HG03520 (cell line): ENCODE results near the gene KLC1.

Experiments
- ATAC-seq: cut with Tn5 transposase; IDR thresholded peaks from one replicate; pipeline ENCODE4 v1.9.1; 2021; ENCODE audit warnings: mild to moderate bottlenecking, moderate library complexity; ENCODE audit not compliant: unreplicated experiment

The KLC1 gene

DNA sequence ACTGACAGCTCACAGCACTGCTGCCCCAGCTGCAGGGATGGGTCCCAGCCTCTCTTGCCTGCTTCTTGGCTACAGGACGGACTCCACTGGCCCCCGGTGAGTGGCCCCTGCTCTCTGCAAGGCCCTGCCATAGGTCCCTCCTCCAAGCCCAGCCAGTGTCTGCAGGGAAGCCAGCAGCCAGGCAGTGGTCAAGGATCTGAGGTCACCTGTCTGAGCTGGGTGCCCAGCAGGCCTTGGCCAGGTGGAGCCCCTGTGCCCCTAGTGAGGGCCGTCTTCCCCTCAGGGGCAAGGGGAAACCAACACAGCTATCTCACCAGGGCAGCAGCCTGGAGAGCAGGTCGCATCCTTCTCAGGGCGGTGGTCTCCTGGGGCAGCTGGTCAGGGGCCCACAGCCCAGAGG lies 73.1 kb downstream of the KLC1 start:
- no peak for ATAC-seq

DNA sequence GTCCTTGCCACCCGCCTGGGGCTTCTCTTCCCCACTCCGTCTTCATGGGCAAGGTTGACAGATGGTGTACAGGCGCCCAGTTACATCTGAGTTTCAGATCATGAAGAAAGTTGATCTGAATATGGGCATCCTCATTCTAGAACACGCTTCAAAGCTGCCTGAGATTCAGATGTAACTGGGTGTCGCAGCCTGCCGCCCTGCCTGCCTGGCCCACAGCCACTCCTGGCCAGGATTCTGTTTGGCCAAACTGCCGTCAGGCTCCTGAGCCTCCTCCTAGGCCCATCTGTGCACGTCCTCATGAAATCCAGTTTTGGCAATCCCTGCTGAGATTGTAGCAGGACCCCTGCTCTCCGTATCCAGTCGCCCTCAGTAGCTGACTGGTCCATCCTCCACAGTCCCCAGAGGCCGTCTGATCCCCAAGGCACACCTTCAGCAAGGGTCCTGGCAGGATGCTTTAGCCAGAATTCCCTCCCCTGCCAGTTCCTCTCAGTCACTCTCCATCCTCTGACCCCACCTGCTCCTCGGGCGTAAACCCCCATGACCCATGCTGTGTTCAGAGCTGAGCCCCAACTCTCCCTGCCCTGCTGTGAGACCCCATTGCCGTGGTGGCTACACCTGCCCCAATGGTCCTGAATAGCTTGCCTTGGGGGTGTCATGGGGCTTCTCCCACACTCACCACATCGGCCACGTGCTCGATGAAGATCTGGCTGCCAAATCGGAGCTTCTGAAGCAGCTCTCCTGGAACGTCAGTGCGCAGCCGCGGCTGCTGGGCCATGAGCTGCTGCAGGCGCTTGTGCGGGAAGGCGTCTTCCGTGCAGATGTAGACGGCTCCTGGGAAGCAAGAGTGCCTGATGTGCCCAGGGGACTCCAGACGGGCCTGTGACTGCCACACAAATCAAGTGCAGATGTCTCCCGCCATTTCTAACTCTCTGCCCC lies 73.8 kb downstream of the KLC1 start:
- no peak for ATAC-seq

DNA sequence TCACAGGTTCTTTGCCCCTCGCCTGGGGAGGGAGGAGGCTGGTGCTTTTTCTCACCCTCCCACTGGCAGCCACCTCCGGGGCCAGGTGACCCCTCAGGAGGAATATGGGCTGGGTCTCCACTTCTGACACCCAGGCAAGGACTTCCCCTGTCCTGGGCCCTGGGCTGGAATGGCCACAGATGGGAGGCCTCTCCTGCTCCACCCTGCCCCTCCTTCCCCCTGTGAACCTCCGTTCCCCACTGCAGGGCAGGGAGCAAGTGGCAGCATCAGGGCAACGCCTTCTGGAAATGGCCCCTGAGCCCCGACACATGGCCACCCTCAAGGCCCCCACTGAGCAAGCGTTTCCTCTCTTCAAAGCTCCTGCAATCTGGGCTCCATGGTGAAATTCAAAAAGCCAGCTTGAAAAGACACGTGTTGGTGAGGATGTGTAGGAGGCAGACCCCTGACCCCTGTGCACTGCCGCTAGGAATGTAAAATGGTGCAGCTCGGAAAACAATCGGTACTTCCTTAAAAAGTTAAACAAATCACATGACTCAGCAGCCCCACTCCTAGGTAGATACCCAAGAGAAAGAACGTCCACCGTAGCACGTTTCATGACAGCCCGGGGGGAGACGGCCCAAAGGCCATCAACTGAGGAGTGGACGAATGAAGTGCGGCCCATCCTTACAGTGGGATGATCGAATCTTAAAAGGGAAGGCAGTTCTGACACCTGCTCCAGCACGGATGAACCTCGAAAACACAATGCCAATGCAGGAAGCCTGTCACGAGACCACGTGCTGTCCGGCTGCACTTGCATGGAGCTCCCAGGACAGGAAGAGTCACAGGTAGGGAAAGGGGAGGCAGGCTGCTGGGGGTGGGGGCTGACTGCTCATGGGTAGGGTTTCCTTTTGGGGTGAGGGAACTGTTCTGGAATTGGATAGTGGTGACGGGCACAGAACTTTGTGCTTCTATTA lies 74.7 kb downstream of the KLC1 start:
- no peak for ATAC-seq

DNA sequence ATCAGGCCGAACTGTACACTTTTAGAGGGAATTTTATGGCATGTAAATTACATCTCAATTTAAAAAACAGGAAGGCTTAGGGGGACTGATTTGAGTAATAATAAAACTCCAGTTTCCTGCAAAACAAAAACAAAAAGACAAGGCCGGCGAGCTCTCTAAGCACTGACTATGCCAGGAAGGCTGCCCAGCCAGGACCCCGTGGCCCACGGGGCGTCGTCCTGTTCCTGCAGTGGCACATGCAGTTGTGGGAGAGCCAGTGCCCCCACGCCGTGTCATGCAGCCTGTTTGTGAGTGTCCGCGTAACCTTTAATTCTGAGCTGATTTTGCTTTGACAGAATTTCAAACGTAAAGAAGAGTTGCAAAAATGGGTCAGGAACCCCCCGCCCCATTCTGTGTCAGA lies 75.7 kb downstream of the KLC1 start:
- ATAC-seq = no peak

DNA sequence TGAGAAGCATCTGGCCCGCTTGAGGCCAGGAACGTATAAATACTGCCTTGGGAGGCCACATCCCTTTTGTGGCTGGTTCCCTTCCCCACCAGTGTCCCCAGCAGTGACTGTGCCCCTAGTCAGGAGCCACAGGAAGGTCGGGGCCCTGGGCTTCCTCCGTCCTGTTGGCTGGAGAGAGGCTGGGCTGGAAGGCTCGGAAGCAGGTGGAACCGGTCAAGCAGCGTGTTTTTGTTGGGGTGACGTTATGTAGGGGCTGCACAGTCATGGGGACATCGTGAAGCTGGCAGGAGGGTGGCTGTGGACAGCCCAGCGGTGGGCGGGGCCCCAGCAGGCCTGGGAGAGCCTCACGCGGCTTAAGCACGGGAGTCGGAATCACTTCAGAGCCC lies 76.1 kb downstream of the KLC1 start:
- no peak for ATAC-seq

DNA sequence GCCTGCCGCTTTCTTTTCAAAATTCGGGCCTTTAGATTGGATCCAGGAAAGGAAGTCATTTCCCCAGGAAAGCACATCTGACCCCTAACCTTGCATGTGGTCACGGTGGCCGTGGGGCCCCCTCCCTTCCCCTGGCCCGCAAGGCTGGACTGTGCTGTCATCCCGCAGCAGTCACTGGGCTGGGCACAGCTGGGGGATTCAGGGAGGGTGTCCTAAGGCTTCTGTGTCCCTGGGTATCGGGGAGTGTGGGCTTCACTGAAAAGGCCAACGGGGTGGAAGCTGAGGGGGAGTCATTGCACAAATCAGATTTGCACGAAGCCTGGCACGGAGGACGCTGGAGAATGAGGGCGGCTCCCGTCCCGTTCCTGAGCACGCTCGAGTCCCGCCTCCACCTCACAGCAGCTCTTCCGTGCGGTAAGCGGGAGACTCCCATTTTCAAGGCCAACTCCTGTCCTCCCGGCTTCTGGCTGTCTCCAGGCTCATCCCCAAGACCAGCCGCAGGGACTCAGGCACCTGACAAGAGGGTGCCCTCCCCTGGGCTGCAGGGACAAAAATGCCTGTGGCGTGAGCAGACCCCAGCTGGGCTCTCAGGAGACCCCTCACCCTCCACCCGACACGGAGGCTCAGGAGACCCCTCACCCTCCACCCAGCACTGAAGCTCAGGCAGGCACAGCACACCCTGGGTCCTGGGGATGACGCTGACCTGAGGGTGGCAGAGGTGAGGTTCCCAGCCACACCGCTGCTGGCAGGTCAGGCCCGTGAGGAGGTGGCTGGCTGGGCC lies 76.7 kb downstream of the KLC1 start:
- ATAC-seq = no peak

DNA sequence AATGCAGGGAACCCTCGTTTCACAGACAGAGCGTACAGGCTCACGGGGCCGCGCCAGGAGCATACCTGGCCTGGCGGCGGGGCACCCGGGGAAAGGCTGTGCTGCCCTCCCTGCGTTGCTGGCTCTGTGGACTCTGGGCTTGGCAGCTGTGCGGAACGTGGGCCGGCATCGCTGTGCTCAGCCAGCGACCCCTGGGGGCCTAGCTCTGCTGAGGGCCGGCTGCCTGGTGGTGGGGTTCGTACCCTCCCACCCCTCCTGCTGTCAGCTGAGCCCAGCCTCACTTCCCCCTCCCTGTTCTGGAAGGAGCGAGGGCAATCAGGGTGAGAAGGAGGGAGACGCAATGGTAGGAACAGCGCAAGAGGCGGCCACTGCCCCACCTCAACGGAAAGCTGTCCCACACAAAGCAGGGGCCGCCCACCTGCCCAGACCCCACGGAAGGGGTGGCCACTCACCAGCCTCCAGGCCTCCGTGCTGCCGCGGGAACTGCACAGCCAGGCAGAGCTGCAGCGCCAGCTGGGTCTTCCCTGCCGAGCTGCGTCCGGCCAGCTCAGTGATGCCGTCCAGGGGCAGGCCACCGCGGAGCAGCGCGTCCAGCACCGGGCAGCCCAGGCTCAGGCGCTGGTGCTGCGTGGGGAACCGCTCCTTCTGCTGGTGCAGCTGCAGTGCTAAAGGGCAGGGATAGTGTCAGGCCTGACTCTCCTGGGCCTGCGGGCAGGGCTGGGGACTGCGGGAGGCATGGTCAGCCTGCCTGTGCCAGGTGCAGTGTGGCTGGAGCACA lies 77.7 kb downstream of the KLC1 start:
- no peak for ATAC-seq

DNA sequence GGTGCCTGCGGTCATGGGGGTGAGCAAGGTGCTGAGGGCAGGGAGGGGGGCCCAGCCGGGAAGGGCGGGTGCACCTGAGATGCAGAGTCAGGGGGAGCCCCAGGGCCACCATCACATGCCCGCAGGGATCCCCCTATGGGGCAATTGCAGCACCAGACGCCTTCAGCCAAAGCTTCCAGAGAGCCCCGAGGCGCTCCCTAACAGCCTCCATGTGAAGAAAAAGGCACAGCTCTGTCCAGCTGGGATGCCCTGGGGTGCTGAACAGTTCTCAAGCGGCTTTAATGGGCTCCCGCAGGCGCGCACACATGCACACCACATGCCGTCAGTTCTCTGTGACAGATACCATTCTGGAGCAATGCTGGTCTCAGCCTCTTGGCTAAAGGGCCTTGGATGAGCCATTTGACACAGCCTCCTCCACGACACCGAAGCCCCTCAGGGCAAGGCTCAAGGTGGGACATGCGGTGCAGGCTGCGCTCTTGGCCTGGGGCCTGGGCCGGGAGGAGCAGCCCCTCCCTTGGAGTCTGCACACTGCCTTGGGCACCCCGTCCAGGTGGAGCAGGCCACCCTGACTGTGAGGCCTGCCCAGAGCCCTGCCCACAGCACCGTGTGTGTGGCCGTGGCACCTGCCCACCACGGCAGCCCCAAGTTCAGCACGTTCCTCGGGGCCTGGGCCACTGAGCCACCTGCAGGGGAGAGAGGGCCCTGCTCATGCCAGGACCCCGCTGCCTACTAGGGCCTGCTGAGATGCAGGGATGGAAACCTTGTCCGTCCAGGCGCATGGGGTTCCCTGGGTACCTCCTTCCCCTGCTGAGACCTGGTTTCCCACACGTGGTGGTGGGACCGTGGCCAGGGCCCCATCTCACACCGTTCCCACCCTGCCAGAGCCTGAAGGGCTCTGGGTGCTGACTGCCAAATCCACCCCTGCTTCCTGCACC lies 78.6 kb downstream of the KLC1 start:
- no peak for ATAC-seq

DNA sequence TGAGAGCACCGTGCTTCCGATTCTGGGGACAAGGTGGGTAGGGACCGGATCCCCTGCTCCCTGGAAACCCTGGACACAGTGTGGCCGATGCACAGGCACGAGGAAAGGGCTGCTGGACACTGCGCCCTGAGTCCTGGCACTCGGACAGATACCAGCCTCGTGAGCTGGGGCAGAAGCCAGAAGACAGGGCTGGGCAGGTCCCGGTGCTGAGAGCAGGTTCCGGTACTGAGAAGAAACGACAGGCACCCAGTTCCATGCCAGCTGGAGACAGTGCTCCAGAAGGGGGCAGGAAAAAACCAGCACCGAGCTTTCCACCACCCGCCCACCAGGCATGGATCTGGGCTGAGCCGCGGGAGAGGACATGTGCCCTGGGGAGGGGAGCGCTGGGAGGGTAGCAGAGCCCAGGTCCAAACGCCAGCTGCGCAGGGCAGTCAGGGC lies 79.8 kb downstream of the KLC1 start:
- no peak for ATAC-seq

DNA sequence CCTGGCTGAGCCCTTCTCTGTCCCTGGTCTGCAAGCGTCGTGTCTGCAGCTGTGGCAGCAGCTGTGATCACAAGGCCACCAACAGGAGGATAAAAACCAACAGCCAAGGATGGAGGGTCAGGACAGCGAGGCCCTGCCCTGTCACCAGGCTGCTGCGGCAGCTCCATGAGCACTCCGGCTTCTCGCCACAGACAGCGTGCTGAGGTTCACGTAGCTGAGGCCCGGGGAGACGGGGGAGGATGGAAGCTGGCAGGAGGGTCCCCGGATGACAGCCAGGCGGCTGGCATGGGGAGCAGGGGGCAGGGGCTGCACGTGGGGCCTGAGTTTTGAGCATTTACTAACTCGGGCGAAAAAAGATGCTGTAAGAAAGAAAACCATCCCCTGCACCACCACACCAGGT lies 80.8 kb downstream of the KLC1 start:
- ATAC-seq = no peak

DNA sequence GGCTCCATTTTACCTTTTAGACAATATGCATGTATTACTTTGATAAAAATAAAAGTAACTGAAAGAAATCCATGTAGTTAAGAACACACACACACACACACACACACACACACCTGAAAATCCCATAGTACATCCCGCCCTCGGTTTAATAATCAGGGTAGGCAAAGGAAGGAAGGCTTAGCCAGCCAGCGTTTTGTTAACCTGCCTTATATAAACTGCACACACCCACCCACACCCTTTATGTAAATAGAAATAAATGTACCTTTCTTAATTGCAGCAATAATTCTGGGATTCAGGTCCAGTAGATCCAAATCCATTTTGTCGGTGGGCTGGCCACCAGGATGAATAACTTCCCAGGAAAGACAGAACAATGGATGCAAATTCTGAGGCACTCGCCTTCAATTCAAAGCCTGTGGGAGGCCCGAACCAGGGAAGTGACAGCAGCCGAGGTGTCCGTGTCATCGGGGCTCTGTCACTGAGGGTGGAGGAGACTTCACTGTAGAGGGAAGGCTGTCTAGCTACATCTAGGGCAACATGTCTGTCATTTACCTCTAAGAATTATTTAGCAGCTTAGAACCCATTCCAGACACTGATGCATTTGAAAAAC lies 81.9 kb downstream of the KLC1 start:
- no peak for ATAC-seq

DNA sequence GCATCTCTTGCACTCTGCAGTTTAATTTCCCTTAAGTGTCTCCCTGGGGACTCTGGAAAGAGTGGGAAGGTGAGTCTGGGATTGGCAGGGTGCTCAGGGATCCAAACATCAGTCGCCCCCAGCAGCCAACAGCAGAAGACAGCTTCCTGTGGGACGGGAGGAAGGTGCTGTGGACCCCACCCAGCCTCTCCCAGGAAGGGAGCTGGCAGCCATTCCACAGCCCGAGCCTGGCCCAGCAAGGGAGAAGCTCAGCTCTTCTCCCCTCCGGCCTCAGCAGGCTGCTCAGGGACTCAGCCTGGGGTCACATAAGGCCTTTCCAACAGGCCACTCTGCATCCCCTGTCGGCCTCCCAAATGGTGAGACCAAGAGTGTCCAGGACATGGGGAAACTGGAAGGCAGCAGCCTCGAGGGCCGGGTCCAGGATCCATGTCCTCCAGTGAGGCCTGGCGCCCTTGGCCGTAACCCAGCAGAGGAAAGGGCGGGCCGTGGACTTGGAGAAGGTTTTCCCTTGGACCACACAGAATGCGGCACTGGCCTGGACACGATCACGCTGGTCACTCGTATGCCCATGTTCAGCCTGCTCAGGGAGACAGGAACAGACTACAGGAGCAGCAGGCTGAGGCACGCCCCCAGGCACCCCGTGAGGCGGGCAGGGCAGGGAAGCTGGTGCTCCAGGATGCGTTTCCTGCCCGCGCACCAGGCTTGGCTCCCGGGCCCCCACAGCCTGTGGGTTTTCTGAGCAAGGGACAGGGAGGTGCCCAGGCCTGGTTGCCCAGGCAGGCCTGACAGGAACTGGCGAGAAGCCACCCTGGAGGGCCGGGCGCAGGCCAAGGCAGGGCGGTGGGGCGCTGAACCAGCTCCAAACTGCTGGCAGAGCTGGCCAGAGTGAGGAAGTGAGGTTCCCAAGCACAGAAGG lies 82.8 kb downstream of the KLC1 start:
- no peak for ATAC-seq

DNA sequence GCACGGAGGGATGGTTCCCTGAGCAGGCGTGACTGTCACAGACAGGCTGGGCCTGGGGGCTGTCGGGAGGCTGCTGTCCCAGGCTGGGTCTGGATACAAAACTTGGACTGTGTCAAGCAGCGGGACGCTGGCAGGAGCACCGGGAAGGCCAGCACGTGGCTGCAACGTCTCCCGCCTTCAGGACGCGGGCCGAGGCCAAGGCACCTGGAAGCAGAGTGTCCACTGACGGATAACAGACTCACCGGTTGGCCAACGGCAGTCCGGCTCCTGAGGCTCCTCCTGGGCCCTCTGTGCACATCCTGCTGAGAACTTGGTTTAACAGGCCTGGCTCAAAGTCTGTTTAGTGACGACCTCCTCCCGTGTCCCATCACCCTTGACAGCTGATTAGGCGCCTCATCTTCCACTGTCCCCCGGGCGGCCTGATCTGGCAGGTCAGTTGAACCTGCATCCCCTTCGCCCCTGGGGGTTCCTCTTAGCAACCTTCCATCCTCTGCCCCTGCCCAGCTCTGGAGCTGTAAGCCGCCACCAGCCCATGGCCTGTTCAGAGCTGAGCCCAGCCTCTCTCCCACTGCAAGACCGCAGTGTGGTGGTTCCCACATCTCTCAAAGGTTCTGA lies 83.7 kb downstream of the KLC1 start:
- no peak for ATAC-seq

DNA sequence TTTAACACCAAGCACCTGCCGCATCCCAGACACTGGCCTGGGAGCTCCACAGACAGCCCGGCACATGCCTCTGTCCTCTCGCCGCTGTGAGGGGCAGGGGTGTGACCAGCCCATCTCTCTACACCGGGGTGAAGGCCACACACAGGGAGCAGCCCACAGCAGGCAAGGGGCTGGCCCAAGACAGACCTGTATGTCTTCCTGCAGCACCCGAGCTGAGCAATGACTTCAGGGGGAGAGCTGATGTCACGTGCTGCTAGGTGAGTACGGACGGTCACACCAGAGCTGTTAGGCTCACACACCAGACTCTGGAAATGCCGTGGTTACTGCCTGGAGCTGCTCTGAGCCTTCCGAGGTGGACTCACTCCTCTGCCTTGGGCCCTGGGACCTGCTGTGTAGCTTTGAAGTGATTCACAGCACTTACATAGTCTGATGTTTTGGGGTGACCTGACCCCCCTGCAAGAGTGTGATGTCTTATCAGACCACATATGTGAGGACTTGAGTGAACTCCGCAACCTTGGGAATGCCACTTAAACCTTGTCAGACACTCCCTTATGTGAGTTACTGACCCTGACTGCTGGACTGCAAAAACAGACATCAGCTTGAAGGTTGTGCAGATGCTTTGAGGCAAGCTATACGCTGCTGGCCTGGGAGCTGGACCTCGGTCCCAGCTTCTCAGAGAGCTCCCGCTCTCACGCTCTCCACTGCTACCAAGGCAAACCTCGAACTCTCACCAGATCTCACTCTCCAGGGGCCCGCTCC lies 84.5 kb downstream of the KLC1 start:
- ATAC-seq = no peak

DNA sequence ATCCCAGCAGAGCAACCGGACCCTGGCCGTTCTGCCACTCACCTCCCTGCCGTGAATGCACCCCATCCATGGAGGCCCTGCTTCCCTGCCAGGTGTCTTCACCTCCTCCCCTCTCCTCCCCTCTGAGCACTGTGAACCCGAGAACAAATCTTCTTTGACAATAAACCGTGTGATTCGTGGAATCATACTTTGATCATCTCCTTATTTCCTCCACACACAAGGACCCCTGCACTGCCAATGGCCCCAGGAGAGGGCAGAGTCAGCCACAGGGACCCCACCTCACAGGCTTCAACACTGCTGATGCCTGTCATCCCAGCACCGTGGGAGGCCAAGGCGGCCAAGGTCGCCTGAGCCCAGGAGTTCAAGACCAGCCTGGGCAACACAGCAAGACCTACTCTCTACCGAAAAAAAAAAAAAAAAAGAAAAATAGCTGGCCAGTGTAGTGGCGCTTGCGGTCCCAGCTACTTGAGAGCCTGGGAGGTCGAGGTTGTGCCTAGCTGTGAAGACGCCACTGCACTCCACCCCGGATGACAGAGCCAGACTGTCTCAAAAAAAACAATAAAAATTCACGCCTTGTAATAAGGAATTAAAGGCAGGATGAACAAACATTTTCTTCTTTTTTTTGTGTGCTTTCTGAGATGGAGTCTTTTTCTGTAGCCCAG lies 85.2 kb downstream of the KLC1 start:
- ATAC-seq = no peak
